HG03378 (cell line): ENCODE data around the gene BLVRB.
"Not testable (repeated sequence)": the region's sequence is repeated elsewhere in the genome, so short reads cannot be mapped to it uniquely, and the experiment has no call there.

Experiments
- ATAC-seq: cut with Tn5 transposase; IDR thresholded peaks from one replicate; pipeline ENCODE4 v1.9.1; 2021; ENCODE audit warnings: mild to moderate bottlenecking, moderate library complexity; ENCODE audit not compliant: unreplicated experiment

BLVRB gene

GRCh38 chr19:40410030-40410389 is 55.5 kb downstream of the BLVRB start:
- ATAC-seq = no peak

DNA sequence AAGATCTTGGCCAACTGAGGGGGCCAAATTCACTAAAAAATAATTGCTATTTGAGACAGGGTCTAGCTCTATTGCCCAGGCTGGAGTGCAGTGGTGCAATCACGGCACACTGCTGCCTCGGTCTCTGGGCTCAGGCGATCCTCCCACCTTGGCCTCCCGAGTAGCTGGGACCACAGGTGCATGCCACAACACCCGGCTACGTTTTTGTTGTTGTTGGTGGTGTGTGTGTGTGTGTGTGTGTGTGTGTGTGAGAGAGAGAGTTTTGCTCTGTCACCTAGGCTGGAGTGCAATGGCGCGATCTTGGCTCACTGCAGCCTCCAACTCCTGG is 57.0 kb downstream of the BLVRB start:
- ATAC-seq = not testable (repeated sequence)

DNA sequence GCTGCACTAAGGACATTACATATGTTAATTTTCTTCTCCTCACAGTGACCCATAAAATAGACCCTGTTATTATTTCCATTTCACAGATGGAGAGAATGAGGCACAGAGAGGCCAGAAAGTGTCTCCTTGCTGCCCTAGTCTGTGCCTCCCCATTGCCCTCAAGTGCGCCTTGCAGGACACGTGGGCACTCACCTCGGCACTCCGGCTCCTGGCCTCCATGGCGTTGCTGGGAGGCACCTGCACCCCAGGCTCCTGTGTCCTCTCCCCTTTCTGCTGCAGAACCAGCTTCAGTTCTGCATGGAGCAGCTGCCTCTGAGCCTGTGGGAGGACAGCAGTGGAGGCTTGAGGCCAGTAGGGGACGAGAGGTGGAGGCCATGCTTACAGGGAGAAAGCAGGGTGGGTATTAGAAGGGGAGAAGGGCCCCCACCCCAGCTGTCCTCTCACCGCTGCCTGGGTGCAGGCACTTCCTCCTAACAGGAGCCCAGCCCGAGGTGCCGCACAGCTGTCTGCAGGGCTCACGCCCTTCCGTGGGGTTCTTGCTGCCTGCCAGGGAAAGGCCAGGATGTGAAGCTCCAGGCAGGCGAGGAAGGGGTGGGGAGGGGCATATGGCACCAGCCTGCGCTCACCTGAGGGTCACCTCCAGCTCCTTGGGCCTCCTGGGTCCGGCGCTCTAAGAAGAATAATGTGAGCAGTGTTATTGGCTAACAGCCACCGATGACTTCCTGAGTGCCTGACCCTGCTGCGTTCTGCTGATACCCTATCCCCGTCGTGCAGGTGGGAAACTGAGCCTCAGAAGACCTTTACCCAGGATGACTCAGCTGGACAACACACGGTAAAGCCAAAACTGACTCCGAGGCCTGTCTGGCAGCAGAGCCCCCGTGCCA is 57.6 kb downstream of the BLVRB start:
- ATAC-seq = no peak

DNA sequence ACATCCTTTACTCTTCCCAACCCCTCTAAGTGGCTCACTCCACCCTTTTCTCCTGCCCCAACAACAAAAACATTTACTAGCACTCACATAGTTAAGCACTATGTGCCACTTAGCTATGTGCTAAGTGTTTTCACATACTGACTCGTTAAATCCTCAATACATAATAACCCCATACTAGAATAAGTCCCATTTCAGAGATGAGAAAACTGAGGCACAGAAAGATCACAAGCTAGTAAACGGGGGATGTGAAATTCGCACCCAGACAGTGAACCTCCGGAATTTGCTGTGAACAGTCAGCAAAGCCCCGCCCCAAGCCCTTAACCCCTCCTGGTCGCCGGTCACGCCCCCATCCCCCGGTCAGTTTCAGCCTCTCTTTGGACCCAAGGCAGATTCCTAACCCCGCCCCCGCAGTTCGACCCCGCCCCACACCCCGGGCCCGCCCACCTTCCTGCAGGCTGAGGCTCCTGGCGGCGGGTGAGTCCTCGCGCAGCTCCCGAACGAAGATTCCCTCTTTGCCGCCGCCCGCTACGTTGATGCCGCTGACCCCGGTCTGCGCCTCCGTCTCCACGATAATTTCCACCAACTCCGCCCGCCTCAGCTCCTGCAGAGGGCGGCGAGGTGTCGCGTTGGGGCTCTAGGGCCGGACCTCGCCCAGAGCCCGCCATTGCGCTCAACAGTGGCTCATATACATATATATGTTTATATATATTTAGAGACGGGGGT is 62.1 kb downstream of the BLVRB start:
- ATAC-seq = no peak

DNA sequence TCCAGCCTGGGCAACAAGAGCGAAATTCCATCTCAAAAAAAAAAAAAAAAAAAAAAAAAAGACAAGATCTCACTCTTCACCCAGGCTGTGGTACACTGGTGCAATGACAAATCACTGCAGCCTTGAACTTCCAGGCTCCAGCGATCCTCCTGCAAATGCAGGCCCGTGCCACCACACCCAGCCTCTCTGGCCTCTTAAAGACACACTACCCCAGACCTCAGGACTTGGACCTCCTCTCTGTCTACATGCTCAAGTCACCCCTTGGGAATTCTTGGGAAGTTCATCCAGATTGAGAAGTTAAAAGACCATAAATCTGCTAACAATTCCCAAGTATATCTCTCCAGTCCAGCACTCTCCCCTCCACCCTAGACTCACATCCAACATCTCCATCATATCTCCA is 65.0 kb downstream of the BLVRB start:
- no peak for ATAC-seq

DNA sequence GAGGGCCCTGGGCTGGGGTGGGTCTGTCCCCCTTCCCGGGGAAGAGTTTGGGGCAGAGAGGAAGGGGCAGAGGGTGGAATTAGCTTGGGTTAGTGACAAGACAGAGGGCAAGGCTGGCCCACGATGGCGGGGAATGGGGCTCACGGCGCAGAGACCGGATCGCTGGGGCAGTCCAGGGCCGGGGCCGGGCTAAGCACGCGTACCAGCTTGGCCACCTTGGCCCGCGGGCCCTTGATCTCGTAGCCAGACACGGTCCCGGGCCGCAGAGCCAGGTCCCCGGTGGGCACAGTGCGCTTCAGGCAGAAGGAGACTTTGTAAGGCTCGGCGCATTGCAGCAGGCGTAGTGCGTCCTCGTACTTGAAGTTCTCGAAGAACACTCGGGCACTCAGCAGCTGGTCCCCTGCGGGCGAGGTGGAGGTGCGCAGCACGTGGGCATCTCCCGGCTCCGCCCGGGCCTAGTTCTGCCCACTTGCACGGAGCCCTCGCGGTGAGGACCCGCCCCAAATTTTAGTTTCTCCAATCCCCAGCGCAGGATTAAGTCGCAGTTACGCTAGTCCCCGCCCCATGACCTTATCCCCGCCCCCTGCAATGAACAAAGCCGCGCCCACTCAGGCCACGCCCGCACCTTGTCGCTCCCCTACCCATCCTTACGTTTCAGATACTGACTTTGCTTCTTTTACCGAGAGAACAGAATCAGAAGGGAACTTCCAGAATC is 67.0 kb downstream of the BLVRB start:
- no peak for ATAC-seq
